Measurements from ENCODE around the gene BAZ2A. TPM values are rescaled to one million over a fixed set of nuclear protein-coding genes. Genes with fewer than 3 reads are reported as not detected.
"Not testable (repeated sequence)": the region's sequence is repeated elsewhere in the genome, so short reads cannot be mapped to it uniquely, and the experiment has no call there.

BAZ2A gene
- total RNA-seq, 1 experiment from 2014 or later: 18.6 TPM

DNA sequence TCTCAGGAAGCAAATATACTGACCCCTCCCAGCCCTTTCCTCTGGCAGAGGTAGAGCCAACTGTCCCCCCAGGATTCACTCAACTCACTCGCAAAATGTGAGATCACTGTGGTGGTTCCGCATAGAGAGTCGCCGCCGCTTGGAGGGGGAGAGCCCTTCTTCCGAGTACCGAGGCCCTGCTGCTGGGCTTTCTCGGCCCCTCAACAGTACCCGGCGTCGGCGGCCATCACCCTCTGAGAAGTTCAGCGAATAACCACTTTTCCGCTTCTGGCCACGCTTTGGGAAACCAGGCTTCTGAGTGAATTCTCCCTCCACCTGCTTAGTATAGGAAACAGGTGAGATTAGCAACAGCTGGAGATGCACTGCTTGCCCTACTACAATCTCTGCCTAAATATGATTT is 31.1 kb downstream of the BAZ2A start:
- no peak for DNase-seq (ENCODE audit: low read depth)

DNA sequence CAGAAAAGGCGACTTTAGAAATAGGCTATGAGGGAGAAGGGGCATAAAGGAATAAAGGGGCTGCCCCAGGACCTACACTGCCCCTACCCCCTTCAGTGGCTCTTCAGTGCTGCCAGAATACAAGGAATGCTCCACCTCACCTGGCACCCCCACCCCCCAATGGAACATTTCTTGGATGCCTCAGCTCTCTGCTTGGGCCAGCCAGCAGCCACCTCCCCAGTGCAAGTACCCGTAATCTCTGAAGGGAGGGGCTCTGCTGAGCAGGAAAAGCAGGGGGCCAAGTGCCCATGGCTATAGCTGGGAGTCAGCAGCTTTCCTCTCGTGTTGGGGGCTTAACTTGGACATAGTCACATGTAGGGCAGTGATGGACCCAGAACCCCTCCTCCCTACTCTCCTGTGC is 33.3 kb downstream of the BAZ2A start:
- no peak for DNase-seq (ENCODE audit: low read depth)

DNA sequence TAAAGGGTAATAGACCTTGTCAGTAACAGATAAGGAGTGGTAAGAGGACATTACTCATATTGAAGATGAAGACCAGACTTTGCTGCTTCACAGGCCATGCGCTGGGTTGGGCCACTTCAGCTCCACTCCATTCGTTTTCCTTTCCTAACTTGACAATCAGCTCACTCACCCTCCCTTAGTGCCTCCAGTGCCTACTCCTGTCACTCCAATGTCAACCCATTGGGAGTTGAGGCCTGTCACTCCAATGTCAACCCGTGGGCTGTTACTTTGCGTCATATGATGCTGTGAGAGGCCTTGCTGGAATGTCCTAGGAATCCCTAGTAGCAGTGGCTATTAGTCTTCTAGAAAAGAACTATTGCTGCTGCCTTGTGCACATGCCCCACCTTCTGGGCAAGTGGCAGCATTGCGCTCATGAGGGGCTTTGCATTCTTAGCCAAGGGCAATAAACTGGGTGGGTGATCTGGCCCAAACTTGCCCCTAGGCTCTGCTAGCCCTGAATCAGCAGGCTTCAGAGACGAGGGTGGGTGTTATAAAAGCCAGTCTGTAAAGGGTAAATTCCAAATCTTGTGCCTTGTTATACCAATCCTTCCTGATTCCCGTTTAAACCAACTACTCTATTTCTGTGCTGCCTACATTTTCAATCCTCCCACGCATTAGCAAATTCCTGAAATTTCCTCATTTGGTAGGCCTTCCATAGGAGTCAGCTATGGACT is 36.1 kb downstream of the BAZ2A start:
- DNase-seq (ENCODE audit: low read depth): peak; percentile 77

DNA sequence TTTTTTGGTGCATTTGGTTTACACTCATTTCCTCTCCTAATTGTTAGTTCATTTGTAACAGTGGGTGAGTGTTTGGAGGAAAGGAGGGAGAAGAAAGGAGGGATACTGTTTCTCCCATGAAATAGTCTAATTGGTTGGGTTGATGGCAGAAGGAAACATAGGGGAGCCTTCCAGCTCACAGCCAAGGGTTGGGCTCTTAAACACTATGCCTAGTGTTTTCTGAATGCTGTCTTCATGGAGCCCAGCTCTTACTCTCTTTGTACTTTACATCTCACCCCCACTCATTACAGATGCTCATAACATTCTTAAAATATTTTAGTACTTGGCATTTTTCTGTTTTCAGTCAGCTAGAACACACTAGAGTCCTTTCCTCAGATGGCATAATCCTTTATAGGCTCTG is 38.2 kb downstream of the BAZ2A start:
- DNase-seq (ENCODE audit: low read depth): no peak

DNA sequence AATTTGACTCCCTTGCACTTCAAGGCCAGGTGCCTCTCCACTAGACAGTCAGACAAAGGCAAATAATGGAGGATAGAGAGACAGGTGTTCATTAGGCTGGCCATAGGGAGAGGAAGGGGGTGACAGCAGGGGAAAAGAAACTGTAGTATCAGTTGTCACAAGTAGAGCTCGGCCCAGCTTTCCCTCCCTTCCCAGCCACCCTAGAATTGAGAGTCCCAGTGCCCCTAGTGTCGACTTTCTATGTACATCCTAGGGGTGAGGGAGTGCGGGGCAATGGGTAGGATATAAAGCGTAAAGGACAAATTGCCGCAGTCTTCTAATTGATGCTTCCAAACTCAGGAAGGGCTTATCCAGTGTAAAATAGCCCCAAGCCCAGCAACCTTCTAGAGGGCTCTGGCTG is 39.0 kb downstream of the BAZ2A start:
- no peak for DNase-seq (ENCODE audit: low read depth)

DNA sequence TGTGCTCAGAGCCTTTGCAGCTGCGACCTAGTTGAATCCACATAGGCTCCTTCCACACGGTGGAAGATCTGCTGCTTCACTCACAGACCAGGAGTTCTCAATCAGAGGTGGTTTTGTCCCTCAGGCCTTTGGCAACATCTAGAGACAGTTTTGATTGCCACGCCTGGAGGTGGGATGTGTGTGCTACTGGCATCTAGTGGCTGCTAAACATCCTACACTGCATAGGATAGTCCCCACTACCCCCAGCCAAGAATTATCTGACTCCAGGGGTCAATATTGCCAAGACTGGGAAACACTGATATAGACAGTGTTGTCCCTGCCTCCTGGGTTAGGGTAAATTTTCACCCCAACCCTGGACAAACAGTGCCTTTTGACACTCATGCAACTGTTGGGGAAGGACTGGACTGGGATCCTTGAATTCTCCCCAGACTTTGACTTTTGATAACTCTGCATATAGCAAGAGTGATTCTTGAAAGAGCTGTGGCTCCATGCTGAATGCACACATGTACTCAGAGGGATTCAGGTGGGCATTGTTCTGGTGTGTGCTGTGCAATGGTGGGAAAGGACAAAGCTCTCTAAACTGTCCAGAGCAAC is 39.8 kb downstream of the BAZ2A start:
- DNase-seq (ENCODE audit: low read depth): peak; percentile 32

DNA sequence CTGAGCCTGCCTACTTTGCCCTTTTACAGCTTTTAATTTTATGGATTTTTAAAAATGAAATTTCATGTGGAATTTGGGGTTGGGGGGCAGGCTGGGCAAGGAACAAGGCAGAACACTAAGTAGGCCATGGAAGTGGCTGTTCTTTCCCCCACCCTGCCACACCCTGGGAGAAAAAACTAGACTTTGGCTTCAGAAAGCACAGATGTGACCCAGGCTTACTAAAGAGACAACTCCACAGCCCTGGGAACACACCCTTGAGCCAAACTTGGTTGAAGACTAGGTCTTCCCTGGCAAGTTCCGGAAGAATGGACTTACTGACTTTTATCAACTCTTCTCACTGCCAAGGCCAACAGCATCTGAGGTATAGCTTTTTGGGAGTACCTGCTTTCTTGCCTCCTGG is 40.3 kb downstream of the BAZ2A start:
- DNase-seq (ENCODE audit: low read depth): no peak

DNA sequence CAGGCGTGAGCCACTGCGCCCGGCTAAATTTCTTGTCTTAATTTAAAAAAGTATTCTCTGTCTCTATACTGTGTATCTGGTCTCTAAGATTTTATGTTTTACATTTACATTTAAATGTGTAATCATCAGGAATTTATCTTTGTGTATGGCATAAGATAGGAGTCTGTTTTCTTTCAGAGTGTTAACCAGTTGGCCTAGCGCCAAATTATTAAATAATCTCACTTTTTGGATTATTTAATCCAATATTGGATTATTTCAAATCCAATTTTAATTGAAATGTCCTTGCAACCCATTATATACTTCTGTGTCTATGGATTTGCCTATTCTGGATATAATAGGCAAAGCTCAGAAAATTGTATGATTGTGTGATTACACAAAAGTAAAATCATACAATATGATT is 45.0 kb downstream of the BAZ2A start:
- no peak for DNase-seq (ENCODE audit: low read depth)

DNA sequence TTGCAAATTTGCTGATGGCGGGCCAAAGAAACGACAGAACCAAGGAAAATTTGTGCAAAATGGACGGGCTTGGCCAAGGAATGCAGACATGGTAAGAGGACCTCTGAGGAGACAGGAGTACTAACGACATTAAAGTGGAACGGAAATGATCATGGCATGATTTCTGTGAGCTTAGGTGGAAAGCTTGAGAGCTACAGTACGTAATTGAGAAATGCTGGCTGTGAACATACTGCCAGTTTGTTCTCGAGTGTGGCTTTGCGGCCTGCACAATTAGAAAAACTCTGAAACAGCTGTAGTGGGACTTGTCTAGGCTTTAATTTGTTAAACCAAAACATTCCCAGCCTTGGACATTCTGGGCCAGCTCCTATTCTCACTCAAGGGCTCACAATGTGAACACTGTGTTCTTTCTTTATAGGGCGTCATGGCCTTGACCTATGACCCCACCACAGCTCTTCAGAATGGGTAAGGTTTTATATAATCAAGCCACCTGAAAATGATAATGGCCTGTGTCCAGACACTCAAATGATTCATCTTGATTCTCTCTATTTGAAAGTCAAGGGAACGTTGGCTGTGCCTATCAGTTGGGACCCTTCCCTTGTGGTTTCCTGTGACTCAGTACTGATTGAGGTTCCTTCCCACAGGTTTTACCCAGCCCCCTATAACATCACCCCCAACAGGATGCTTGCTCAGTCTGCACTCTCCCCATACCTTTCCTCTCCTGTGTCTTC is 48.5 kb downstream of the BAZ2A start:
- peak; percentile 63 for DNase-seq (ENCODE audit: low read depth)

DNA sequence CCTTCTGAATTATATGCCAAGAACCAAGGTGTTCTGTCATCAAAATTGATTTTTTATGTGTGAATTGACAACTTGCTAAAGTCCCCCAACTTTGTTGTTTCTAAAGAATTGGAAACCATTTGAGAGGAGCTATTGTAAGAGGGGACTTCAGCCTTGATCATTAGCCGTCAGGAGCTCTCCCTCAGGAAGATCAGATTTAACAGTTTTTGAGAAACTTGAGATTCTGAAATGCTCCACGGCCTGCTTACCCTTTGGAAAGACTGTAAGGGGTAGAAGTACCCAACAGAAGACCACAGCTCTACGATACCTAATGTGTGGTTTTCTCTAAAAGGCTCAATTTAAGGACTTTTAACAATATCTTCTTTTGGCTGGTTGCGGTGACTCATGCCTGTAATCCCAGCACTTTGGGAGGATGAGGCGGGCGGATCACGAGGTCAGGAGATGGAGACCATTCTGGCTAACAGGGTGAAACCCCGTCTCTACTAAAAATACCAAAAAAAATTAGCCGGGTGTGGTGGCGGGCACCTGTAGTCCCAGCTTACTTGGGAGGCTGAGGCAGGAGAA is 51.1 kb downstream of the BAZ2A start:
- DNase-seq (ENCODE audit: low read depth): no peak

DNA sequence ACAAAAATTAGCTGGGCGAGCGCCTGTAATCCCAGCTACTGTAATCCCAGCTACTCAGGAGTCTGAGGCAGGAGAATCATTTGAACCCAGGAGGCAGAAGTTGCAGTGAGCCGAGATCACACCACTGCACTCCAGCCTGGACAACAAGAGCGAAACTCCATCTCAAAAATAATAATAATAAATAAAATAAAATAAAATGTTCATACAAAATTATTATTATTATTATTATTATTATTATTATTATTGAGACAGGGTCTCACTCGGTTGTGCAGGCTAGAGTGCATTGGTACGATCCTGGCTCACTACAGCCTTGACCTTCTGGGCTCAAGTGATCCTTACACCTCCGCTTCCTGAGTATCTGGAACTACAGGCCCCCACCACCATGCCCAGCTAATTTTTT is 52.9 kb downstream of the BAZ2A start:
- not testable (repeated sequence) for DNase-seq (ENCODE audit: low read depth)

DNA sequence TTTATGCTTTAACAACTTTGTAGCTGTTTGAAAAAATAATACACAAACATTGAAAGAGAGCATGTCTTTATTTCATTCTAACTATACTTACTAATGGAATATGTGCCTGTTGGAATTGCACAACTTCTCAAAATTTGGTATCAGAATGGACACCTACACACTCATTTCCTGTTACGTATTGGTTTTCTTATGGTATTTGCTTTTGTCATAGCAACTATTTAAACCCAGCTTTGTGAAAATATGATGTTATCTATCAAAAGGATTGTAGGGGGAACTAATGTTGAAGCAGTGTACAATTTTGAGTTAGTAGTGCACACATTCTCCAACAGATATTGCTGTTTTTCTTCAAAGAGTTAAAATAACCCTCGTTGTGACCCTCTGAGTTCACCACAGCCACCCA is 55.9 kb downstream of the BAZ2A start:
- no peak for DNase-seq (ENCODE audit: low read depth)

DNA sequence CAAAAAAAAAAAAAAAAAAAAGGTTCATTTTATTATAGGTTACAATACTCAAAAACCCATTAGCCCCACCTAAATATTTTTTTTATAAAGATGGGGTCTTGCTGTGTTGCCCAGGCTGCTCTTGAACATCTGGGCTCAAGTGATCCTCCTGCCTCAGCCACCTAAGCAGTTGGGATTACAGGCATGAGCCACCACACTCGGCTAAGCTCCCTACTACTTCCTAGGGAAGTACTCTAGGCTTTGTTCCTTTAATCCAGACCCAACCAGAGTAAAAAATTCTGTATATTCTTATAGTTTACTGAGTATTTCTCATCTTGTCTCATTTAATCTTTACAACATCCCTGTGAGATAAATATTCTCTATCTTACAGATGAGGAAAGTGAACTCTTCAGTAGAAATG is 57.8 kb downstream of the BAZ2A start:
- DNase-seq (ENCODE audit: low read depth): no peak

DNA sequence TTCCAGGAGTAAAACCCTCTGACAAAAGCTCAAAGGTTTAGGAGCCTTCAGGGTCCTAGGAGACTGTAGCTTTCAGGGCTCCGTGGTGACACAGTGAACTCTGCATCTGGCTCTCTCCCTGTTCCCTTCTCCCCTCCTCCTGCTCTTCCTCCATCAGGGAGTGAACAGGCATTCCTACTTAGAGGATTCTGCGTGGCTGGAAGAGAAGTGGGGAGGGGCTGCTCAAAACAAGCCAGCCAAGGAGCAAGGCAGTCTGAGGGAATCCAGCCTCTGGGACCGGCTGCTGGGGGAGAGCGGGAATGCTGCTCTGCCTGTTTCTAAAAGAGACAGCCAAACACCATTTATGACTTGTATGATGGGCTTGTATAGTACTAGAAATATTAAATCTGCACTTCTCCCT is 59.0 kb downstream of the BAZ2A start:
- no peak for DNase-seq (ENCODE audit: low read depth)

DNA sequence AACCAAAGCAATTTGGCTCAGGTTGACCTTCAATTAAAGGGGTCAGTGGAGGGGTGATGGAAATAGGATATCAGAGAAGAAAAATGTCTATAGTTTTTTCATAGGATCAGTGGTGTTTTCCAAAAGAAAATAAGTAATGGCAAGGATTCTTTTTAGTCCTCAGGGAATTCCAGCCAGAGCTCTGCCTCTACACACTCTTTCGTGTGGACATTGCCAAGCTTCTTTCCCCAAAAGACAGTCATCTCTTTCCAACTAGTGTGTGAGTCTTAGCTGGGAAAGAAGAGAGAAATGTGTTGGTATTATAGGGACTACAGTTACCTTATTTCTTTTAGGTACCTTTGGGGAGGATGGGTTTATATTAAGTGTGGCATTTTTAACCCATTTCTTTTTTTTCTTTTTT is 62.0 kb downstream of the BAZ2A start:
- DNase-seq (ENCODE audit: low read depth): no peak

DNA sequence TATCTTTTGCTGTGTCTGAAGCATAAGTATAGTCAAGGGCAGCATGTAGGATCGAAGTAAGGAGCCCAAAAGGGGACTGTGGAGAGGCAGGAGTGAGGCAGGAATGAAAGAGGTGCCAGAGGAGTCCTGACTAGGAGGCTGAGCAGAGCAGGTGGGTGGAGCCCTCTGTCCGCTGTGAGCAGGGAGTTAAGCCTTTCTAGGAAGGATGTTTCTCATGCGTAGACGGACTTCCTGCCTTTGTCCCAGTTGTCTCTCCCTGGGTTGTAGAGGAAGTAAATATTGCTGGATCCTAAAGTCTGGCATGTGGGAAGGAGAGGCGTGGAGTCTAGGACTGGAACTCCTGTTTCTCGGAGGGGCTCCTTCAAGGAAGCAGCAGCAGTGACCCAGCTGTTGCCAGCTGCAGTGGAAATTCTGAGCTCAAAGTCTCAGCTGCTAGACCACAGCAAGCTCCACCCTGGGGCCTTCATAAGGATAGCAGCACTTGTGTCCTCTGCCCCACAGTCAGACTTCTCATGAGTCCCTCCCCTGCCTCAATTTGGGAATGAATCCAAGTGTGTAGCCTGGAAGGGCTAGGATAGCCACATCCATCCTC is 64.5 kb downstream of the BAZ2A start:
- peak; percentile 86 for DNase-seq (ENCODE audit: low read depth)

DNA sequence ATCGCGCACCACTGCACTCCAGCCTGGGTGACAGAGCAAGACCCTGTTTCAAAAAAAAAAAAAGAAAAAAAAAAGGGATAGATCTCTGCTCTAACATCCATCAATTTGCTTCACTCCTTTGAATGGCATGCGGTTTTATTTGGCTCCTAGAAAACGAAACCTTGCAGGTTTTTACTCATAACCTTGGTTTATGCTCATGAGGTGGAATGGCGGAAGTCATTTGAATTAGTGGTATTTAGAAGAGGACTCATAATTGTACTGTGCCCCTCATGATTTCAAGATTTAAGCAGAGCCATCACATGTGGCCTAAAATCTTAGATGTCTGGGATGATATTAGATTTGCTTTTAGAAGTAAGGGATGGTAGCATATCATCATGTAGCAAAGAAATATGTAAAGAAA is 79.1 kb downstream of the BAZ2A start:
- no peak for DNase-seq (ENCODE audit: low read depth)

DNA sequence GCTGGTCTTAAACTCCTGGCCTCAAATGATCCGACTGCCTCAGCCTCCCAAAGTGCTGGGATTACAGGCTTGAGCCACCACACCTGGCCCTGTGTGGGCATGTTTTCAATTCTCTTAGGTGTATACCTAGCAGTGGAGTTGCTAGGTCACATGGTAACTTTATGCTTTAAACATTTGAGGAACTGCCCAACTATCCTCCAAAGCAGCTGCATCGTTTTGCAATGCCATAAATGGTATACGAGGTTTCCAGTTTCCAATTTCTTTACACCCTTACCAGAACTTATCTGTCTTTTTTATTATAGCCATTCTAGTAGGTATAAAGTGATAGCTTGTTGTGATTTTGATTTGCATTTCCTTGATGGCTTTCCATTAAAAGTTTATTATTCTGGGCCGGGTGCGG is 83.4 kb downstream of the BAZ2A start:
- no peak for DNase-seq (ENCODE audit: low read depth)

All from LHCN-M2 (cell line).